WTC11 (cell line): ENCODE results near the gene MYL11. TPM values are rescaled to one million over a fixed set of nuclear protein-coding genes. Genes with fewer than 3 reads are reported as not detected.

Source experiments
- ATAC-seq: fragments of 200-7000 bp; cut with Tn5 transposase; 2 replicates; pipeline ENCODE4 v1.10.0; 2021; ENCODE audit warnings: mild to moderate bottlenecking, moderate library complexity
- CTCF ChIA-PET: fragments of 300-600 bp; sonication (Branson Sonifier 250); formaldehyde crosslinking; loops from one replicate; lab custom pipeline; 2021; ENCODE audit warnings: antibody characterized with exemption; lab: Charles Lee
- POLR2A ChIA-PET: fragments of 350-600 bp; sonication (Branson Sonifier 250); formaldehyde crosslinking; loops from one replicate; lab custom pipeline; 2021; ENCODE audit warnings: antibody characterized with exemption; lab: Charles Lee
- DNase-seq: peaks from one replicate; pipeline ENCODE4 v3.0.0; 2021; ENCODE audit warnings: low spot score
- H3K27ac Mint-ChIP-seq: 2 replicates; pipeline ENCODE4 v1.8.0; 2021; ENCODE audit warnings: mixed read lengths
- H3K27me3 Mint-ChIP-seq: 2 replicates; pipeline ENCODE4 v1.8.0; 2021; ENCODE audit warnings: low read depth, mild to moderate bottlenecking, moderate library complexity, mixed read lengths
- H3K36me3 Mint-ChIP-seq: 2 replicates; pipeline ENCODE4 v1.8.0; 2021; ENCODE audit warnings: mixed read lengths
- H3K4me1 Mint-ChIP-seq: 2 replicates; pipeline ENCODE4 v1.8.0; 2022; ENCODE audit warnings: mixed read lengths
- H3K4me3 Mint-ChIP-seq: 2 replicates; pipeline ENCODE4 v1.8.0; 2021; ENCODE audit warnings: mild to moderate bottlenecking, moderate library complexity, mixed read lengths
- H3K9me3 Mint-ChIP-seq: 2 replicates; pipeline ENCODE4 v1.8.0; 2021; ENCODE audit warnings: mixed read lengths
- EMX1 ChIP-seq: fragments of 250-450 bp; sonication (Bioruptor Pico); IDR thresholded peaks from 2 replicates; pipeline ENCODE4 v1.8.0; 2021; ENCODE audit warnings: mild to moderate bottlenecking
- IRF2 ChIP-seq: sonication (generic); formaldehyde crosslinking; IDR thresholded peaks from 2 replicates; pipeline ENCODE4 v1.8.0; 2022; ENCODE audit warnings: low read depth, missing genetic modification reagents, borderline replicate concordance
- KAT7 ChIP-seq: sonication (generic); formaldehyde crosslinking; IDR thresholded peaks from 2 replicates; pipeline ENCODE4 v1.8.1; 2023; ENCODE audit warnings: missing genetic modification reagents, mild to moderate bottlenecking, borderline replicate concordance
- MYBL2 ChIP-seq: sonication (generic); formaldehyde crosslinking; IDR thresholded peaks from 2 replicates; pipeline ENCODE4 v1.8.1; 2023; ENCODE audit warnings: mild to moderate bottlenecking, moderate library complexity, missing genetic modification reagents
- NR3C1 ChIP-seq: sonication (generic); formaldehyde crosslinking; conservative IDR thresholded peaks from 2 replicates; pipeline ENCODE4 v1.8.1; 2023; ENCODE audit warnings: low read depth, mild to moderate bottlenecking, missing genetic modification reagents
- PRRX2 ChIP-seq: fragments of 250-450 bp; sonication (Bioruptor Pico); IDR thresholded peaks from 2 replicates; pipeline ENCODE4 v1.8.0; 2021; ENCODE audit warnings: mild to moderate bottlenecking
- SMAD3 ChIP-seq: sonication (generic); formaldehyde crosslinking; IDR thresholded peaks from 2 replicates; pipeline ENCODE4 v1.8.0; 2022; ENCODE audit warnings: missing genetic modification reagents, mild to moderate bottlenecking, borderline replicate concordance
- SMAD4 ChIP-seq: sonication (generic); formaldehyde crosslinking; IDR thresholded peaks from 2 replicates; pipeline ENCODE4 v1.8.0; 2022; ENCODE audit warnings: mild to moderate bottlenecking, missing genetic modification reagents
- SOX15 ChIP-seq: fragments of 250-450 bp; sonication (Bioruptor Pico); IDR thresholded peaks from 2 replicates; pipeline ENCODE4 v1.9.0; 2021; ENCODE audit warnings: mild to moderate bottlenecking
- ZNF121 ChIP-seq: sonication (generic); formaldehyde crosslinking; IDR thresholded peaks from 2 replicates; pipeline ENCODE4 v1.8.0; 2023; ENCODE audit warnings: missing genetic modification reagents
- ZNF138 ChIP-seq: sonication (generic); formaldehyde crosslinking; conservative IDR thresholded peaks from 2 replicates; pipeline ENCODE4 v1.8.1; 2022; ENCODE audit warnings: mild to moderate bottlenecking, moderate library complexity, missing genetic modification reagents
- ZNF396 ChIP-seq: fragments of 250-450 bp; sonication (Bioruptor Pico); IDR thresholded peaks from 2 replicates; pipeline ENCODE4 v1.8.0; 2021; ENCODE audit warnings: mild to moderate bottlenecking, moderate library complexity, borderline replicate concordance
- ZNF423 ChIP-seq: fragments of 250-450 bp; sonication (Bioruptor Pico); IDR thresholded peaks from 2 replicates; pipeline ENCODE4 v2.1.2; 2022; ENCODE audit warnings: mild to moderate bottlenecking, moderate library complexity
- ZNF425 ChIP-seq: fragments of 250-450 bp; sonication (Bioruptor Pico); conservative IDR thresholded peaks from 2 replicates; pipeline ENCODE4 v1.9.0; 2021; ENCODE audit warnings: mild to moderate bottlenecking
- total RNA-seq: library from RNA; stranded (reverse); gene quantifications from 3 replicates; pipeline ENCODE4 v1.2.3, GENCODE V29; 2021
- TF ChIP-seq, protein P1 (sequence below): fragments of 250-450 bp; sonication (Bioruptor Pico); IDR thresholded peaks from 2 replicates; pipeline ENCODE4 v1.9.0; 2021; ENCODE audit warnings: mild to moderate bottlenecking
- TF ChIP-seq, protein P2 (sequence below): sonication (generic); formaldehyde crosslinking; conservative IDR thresholded peaks from 2 replicates; pipeline ENCODE4 v1.8.1; 2023; ENCODE audit warnings: mild to moderate bottlenecking, low read depth, missing genetic modification reagents, moderate library complexity

MYL11 gene
- total RNA-seq, 1 experiment from 2014 or later, result 1.3 TPM

DNA sequence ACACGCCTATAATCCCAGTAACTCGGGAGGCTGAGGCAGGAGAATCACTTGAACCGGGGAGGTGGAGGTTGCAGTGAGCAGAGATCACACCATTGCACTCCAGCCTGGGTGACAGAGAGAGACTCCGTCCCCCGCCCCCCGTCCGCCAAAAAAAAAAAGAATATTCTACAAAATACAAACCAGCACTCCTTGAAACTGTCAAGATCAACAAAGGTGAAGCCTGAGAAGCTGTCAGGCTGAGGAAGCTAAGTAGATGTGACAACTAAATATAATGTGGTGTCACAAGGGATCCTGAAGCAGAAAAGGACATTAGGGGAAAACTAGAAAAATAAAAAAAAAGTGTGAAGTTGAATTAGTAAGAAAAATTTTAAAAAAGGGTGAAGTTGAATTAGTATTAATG is 25.7 kb upstream of the MYL11 start (continued):
- TF ChIP-seq IRF2, result no peak
- TF ChIP-seq, all 79 proteins: peak for 0

- Mint-ChIP-seq H3K27ac (no peak overlapping the region), H3K36me3 (peaks cover 28% of the 10 kb centered on the region), H3K9me3 (no peaks in the 10 kb centered on the region), H3K4me1 (peaks cover 6% of the 10 kb centered on the region), H3K4me3 (no peak overlapping the region)
- POLR2A ChIA-PET, result no interaction called here
- DNase-seq (no peak), ATAC-seq (no peak)
- TF ChIP-seq, protein P1, sequence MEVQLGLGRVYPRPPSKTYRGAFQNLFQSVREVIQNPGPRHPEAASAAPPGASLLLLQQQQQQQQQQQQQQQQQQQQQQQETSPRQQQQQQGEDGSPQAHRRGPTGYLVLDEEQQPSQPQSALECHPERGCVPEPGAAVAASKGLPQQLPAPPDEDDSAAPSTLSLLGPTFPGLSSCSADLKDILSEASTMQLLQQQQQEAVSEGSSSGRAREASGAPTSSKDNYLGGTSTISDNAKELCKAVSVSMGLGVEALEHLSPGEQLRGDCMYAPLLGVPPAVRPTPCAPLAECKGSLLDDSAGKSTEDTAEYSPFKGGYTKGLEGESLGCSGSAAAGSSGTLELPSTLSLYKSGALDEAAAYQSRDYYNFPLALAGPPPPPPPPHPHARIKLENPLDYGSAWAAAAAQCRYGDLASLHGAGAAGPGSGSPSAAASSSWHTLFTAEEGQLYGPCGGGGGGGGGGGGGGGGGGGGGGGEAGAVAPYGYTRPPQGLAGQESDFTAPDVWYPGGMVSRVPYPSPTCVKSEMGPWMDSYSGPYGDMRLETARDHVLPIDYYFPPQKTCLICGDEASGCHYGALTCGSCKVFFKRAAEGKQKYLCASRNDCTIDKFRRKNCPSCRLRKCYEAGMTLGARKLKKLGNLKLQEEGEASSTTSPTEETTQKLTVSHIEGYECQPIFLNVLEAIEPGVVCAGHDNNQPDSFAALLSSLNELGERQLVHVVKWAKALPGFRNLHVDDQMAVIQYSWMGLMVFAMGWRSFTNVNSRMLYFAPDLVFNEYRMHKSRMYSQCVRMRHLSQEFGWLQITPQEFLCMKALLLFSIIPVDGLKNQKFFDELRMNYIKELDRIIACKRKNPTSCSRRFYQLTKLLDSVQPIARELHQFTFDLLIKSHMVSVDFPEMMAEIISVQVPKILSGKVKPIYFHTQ (CRISPR knock-in tag), result no peak
- no peak for TF ChIP-seq EMX1 (CRISPR knock-in tag)
- TF ChIP-seq ZNF425 (CRISPR knock-in tag), result no peak
- no peak for TF ChIP-seq SMAD4 (CRISPR knock-in tag)
- TF ChIP-seq SMAD3 (CRISPR knock-in tag), result no peak
- TF ChIP-seq KAT7 (CRISPR knock-in tag), result no peak
- no peak for TF ChIP-seq PRRX2 (CRISPR knock-in tag)
- TF ChIP-seq, protein P2, sequence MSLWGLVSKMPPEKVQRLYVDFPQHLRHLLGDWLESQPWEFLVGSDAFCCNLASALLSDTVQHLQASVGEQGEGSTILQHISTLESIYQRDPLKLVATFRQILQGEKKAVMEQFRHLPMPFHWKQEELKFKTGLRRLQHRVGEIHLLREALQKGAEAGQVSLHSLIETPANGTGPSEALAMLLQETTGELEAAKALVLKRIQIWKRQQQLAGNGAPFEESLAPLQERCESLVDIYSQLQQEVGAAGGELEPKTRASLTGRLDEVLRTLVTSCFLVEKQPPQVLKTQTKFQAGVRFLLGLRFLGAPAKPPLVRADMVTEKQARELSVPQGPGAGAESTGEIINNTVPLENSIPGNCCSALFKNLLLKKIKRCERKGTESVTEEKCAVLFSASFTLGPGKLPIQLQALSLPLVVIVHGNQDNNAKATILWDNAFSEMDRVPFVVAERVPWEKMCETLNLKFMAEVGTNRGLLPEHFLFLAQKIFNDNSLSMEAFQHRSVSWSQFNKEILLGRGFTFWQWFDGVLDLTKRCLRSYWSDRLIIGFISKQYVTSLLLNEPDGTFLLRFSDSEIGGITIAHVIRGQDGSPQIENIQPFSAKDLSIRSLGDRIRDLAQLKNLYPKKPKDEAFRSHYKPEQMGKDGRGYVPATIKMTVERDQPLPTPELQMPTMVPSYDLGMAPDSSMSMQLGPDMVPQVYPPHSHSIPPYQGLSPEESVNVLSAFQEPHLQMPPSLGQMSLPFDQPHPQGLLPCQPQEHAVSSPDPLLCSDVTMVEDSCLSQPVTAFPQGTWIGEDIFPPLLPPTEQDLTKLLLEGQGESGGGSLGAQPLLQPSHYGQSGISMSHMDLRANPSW (CRISPR knock-in tag), result no peak
- TF ChIP-seq ZNF396 (CRISPR knock-in tag), result no peak
- no peak for TF ChIP-seq ZNF423
- TF ChIP-seq MYBL2 (CRISPR knock-in tag), result no peak
- TF ChIP-seq SOX15 (CRISPR knock-in tag), result no peak
- no peak for TF ChIP-seq NR3C1 (CRISPR knock-in tag)
- TF ChIP-seq, all 79 proteins: peak for 0
- CTCF ChIA-PET, result interaction anchor here (0.6 kb wide), 1 partner anchor 71 kb away, joined by 3 read pairs; no protein-coding TSS in a partner anchor
- no peaks in the 10 kb centered on the region for H3K27me3 Mint-ChIP-seq
Measured at GRCh38 chr16:30349675-30350074, 24.9 kb upstream of the MYL11 start.

DNA sequence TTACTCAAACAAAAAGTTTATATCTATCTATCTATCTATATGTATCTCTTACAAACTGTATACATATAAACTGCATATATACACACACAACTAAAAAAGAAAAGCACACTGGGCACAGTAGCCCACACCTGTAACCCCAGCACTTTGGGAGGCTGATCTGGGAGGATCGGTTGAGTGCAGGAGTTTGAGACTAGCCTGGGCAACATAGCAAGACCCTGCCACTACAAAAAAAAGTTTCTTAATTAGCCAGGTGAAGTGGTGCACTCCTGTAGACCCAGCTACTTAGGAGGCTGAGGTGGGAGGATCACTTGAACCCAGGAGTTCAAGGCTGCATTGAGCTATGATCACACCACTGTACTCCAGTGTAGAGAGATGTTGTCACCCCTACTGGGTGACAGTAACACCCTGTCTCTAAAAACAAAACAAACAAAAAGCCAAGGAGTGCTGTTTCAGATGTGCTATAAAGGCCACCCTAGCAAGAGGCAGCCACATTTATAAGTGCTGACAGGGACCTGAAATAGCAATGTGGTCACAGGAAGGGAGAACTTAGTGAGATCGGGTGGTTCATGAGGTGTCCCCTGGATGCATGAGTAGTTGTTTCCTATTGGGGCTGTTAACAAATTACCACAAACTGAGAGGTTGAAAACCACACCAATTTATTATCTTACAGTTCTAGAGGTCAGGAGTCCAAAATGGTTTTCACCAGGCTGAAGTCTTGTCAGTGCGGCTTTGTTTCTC is 24.3 kb upstream of the MYL11 start:
- no peaks in the 10 kb centered on the region for H3K9me3 Mint-ChIP-seq
- H3K27ac Mint-ChIP-seq, result no peak overlapping the region
- DNase-seq (no peak), ATAC-seq (no peak)
- H3K4me3 Mint-ChIP-seq, result no peak overlapping the region
- no peaks in the 10 kb centered on the region for H3K27me3 Mint-ChIP-seq
- H3K36me3 Mint-ChIP-seq, result peaks cover 28% of the 10 kb centered on the region
- peaks cover 6% of the 10 kb centered on the region for H3K4me1 Mint-ChIP-seq
- ChIA-PET POLR2A (no interaction called here), CTCF (interaction anchor here (0.6 kb wide), 2 partner anchors 70 to 335 kb away, joined by 3 read pairs; no protein-coding TSS in a partner anchor)
- peak; percentile 42; the same call in 1 of the 2 replicates for TF ChIP-seq ZNF121
- TF ChIP-seq ZNF138 (CRISPR knock-in tag), result no peak
